Activated CD4-positive, alpha-beta T cell treated with anti-CD3 and anti-CD28 coated beads, Interleukin-2, amount 50 U/mL, for 24 hours (primary cell): ENCODE results near the gene TEK.
A peak's percentile ranks its signal among the peaks of the same experiment; 100 is the strongest.
"Not testable (repeated sequence)": the region's sequence is repeated elsewhere in the genome, so short reads cannot be mapped to it uniquely, and the experiment has no call there.

Source experiments
- DNase-seq, 2 donors: peaks; one replicate each; pipeline ENCODE4 v3.0.0-alpha.2; 2020; ENCODE audit warnings: low read depth in 1 of 2, low spot score in 1 of 2

TEK gene

DNA sequence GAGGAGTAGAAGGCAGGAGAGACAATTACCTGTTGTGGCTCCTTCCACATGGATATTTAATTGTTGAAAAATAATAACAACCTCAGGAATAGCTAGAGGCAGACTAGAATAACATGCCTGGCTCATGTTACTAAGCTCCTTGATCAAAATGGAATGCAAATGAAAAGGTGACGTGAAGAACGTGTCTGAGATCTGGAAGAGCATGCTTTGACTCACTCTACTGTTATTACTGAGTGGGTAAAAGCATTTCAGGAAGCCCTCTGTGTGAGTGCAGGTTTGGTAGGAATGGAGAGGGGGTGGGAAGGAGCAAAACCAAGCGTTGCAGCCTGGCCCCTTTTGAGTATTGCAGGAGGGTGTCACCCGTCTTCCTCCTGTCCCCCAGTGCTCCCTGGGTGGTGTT lies 103.2 kb downstream of the TEK start:
- DNase-seq, result no peak

GRCh38 chr9:27212621-27213020 lies 103.6 kb downstream of the TEK start:
- DNase-seq, result no peak

- DNase-seq, result no peak
Observed at GRCh38 chr9:27227192-27227591, 118.2 kb downstream of the TEK start.

GRCh38 chr9:27239648-27240047 lies 130.6 kb downstream of the TEK start:
- not testable (repeated sequence) for DNase-seq

DNA sequence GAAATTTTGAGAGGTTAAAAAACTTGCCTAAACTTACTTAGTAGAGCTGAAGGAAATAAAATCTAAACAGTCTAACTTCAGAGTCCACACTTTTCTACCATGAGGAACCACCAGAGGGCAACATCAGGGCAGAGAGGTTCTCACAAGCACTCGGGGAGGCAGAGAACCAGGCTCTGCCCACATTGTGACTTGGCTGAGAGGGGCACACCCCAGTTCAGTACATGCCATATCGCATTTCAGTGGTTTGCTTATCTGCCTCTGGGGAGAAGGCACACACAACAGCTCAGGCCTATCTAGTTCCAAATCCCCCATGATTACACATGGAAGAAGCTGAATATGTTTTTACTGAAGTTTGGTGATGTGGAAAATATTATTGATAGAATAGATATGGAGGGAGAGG lies 138.7 kb downstream of the TEK start:
- no peak for DNase-seq

DNA sequence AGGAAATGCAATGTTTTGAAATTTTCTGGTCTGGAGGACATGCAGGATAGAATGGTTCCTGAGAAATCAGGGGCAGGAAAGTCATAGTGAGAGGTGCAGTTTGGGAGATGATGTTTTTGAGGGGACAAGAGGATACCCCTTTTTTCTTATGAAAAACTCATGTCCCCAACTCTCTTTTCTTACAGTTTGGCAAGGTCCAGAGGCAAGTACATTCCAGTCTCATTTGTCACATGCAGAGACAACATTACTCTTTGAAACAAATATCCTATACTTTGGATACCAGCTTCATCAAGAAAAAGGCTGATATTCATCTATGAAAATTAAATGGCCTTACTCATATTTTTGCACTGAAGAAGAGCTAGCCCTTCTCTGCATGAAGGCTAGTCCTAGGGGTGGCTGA lies 139.7 kb downstream of the TEK start:
- no peak for DNase-seq

- no peak for DNase-seq
Observed at GRCh38 chr9:27258662-27259061, 149.6 kb downstream of the TEK start.

GRCh38 chr9:27260789-27261516 lies 151.9 kb downstream of the TEK start:
- no peak for DNase-seq

DNA sequence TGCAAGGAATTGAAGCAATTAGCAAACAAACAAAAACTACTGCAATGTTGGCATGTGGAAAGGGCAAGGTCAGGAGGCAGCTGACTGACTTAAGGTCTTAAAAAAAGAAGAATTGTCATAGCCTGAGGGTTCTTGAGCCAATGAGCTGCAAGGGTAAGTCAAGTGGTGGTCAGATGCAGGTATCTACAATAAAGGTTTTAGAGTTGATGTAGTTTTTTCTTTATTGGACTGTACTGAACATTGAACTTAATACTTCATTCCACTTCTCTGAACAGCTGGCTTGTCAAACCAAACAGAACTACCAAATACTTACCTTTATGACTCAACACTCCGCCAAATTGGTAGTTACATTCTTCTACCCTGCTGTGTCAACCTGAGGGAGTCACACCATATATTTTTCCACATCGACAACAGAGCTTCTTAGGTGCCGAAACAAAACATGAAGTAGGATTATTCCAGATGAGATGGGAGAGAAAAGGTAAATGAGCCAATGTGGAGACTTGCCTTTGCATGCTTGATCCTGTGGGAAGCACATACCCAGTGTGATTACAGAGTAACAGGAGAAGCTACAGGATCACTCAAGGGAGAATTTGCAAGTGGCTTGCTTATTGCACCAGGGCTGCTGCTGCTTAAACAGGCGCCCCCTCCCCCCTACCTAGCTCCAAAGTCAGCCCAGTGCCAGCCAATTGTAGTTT lies 152.6 kb downstream of the TEK start:
- no peak for DNase-seq

- no peak for DNase-seq
Observed at GRCh38 chr9:27272103-27272502, 163.1 kb downstream of the TEK start.

- DNase-seq, result no peak
Observed at GRCh38 chr9:27273186-27273585, 164.2 kb downstream of the TEK start.

DNA sequence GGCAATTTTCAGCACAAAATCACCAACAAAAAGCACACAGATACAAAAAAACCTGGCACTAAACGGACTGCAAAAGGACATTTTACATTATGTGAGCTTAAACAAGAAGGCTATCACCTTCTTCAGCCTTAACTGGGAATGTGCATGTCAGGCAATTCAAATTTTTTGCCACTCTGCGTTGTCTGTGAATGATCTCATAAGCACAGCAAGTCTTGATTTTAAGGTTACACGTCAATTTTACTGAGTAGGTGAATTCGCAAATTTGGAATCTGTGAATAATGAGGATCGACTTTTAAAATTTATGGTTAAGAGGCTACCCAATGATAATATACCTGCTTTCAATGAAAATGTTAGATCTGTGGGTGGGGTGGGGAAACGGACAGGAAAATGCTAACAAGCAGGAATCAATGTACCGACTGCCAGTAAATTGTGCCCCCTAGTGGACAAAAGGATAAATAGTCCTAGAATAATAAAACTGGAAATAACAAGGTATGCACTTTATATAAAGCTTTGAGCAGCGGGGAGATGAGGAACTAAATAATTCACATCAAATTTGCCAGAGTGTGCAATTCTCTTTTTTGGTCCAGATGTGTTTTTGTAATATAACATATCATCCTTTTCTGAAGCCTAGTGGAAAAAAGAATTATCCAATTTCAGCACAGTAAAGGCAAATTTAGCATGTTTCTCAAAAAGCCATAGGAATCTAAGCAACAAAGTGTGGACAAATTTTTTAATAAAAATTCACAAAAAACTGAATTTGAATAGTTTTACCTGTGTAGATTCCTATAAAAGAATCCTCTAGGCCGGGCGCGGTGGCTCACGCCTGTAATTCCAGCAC lies 167.4 kb downstream of the TEK start:
- DNase-seq, result peak in 1 of 2 donors; percentile 6

- no peak for DNase-seq
Observed at GRCh38 chr9:27278374-27278773, 169.3 kb downstream of the TEK start.

GRCh38 chr9:27279611-27280010 lies 170.6 kb downstream of the TEK start:
- no peak for DNase-seq
